ENCODE data around the gene TFPI. TPM values are rescaled to one million over a fixed set of nuclear protein-coding genes. Genes with fewer than 3 reads are reported as not detected.

The TFPI gene
- total and polyA plus RNA-seq, 2 donors (not counting 1 experiment from before 2014, with no cell fraction given): not detected

DNA sequence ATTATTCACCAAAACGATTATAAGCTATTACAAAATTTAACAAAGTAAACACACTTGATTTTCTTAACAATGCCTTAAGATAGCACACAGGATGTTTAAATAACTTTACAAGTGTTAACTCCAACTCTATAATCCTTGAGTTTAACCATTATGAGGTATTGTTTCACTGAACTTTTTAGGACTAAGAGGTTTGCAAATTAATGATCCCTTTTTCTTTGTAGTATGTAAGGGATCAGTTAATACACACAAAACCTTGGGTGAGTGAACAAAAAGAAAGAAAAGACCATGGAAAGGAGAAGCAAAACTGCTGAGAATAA, 21.5 kb upstream of the TFPI start:
- no CpG with 5 or more reads among the region's 1 CpG for WGBS (ENCODE audit: insufficient coverage)

DNA sequence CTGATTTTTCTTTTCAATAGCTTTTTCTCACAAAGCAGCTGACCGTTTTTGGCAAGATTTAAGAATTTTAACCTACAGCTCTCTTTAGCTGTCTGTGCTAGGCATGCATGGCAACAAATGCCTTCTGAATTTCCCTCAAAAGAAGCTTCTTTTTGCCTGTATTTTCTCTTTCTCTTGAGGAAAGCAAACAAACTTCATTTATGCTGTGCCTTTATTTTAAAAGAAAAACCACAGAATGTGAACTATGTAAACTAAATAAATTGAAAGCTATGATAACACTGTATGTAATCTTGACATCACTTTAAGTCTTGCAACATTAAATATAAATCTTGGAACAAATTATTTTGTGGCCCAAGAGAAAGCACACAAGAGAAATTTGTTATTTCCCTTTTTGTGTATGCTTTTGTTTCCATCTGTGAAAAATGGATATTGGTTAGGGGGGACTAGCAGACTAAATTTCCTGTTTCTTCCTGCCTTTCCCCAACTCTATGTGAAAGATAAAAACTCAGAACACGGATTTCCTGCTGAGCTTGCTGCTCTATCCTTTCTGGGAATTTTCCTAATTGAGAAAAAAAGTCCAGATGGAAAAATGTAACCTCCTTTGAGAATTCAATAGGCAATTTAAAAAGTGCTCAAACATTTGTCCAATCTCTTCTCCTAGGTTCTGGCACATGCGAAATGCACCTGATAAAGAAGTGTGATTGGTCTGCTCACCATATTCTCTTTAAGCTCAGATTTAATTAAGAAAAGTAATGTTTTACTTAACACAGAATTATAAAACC, 20.9 kb upstream of the TFPI start:
- H2AFZ ChIP-seq (ENCODE audit: insufficient read depth, low read depth, low read length, poor library complexity, severe bottlenecking): no peak overlapping the region

More for the DNA sequence above, 21.5 kb upstream of the TFPI start:
- peaks cover 6% of the 10 kb centered on the region for H3K9me3 Mint-ChIP-seq (ENCODE audit: insufficient read depth)
- ATAC-seq (ENCODE audit: low read depth) (no peak), DNase-seq (no peak)
- no peak for TF ChIP-seq EZH2 (IDR thresholded peaks at IDR 0.05; ENCODE audit: borderline replicate concordance, insufficient read depth, low read depth, low read length, poor library complexity, severe bottlenecking)
- TF ChIP-seq, protein P1, sequence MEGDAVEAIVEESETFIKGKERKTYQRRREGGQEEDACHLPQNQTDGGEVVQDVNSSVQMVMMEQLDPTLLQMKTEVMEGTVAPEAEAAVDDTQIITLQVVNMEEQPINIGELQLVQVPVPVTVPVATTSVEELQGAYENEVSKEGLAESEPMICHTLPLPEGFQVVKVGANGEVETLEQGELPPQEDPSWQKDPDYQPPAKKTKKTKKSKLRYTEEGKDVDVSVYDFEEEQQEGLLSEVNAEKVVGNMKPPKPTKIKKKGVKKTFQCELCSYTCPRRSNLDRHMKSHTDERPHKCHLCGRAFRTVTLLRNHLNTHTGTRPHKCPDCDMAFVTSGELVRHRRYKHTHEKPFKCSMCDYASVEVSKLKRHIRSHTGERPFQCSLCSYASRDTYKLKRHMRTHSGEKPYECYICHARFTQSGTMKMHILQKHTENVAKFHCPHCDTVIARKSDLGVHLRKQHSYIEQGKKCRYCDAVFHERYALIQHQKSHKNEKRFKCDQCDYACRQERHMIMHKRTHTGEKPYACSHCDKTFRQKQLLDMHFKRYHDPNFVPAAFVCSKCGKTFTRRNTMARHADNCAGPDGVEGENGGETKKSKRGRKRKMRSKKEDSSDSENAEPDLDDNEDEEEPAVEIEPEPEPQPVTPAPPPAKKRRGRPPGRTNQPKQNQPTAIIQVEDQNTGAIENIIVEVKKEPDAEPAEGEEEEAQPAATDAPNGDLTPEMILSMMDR (IDR thresholded peaks at IDR 0.05): no peak
- Histone ChIP-seq H4K20me1 (ENCODE audit: control insufficient read depth, insufficient read depth, low read length, poor library complexity, severe bottlenecking) (no peaks in the 10 kb centered on the region), H3K36me3 (replicated peaks in 1 of 2; ENCODE audit: control extremely low read depth in 1 of 2, control insufficient read depth in 1 of 2, extremely low read depth in 1 of 2, insufficient read depth in 2 of 2, low read length in 1 of 2) (no peaks in the 10 kb centered on the region), H3K4me1 (ENCODE audit: control insufficient read depth in 2 of 2, insufficient read depth in 2 of 2, low read length in 2 of 2) (no peaks in the 10 kb centered on the region), H3K27me3 (replicated peaks in 1 of 4; ENCODE audit: control extremely low read depth in 1 of 4, control insufficient read depth in 3 of 4, insufficient read depth in 4 of 4, low read length in 3 of 4) (no peaks in the 10 kb centered on the region), H2AFZ (ENCODE audit: insufficient read depth, low read depth, low read length, poor library complexity, severe bottlenecking) (no peak overlapping the region), H3K4me3 (ENCODE audit: control extremely low read depth in 1 of 5, extremely low read depth in 1 of 5, insufficient read depth in 1 of 5, low read depth in 2 of 5, low read length in 4 of 5) (no peak overlapping the region), H3K9ac (ENCODE audit: low read length) (no peak overlapping the region), H3K4me2 (replicated peaks; ENCODE audit: low read depth, low read length, poor library complexity, severe bottlenecking) (no peak overlapping the region), H3K9me3 (ENCODE audit: control extremely low read depth in 1 of 3, control insufficient read depth in 2 of 3, insufficient read depth in 1 of 3, low read length in 2 of 3) (peaks cover 0 to 2% (median 0%) of the 10 kb centered on the region in 3 donors), H3K79me2 (ENCODE audit: control insufficient read depth, insufficient read depth, low read length) (no peaks in the 10 kb centered on the region), H3K27ac (ENCODE audit: low read length in 2 of 2) (no peak overlapping the region)
- no peaks in the 10 kb centered on the region for H3K4me1 Mint-ChIP-seq
- ChIA-PET POLR2A (no interaction called here), CTCF (no interaction called here)
- H3K27ac Mint-ChIP-seq: no peak overlapping the region
- intact Hi-C loops (cut with micrococcal nuclease): no loop called here
- no peak overlapping the region for H3K4me3 Mint-ChIP-seq
- H3K27me3 Mint-ChIP-seq: no peaks in the 10 kb centered on the region

More for the DNA sequence above, 20.9 kb upstream of the TFPI start:
- Mint-ChIP-seq H3K27me3 (no peaks in the 10 kb centered on the region), H3K4me3 (no peak overlapping the region), H3K27ac (no peak overlapping the region), H3K9me3 (ENCODE audit: insufficient read depth) (peaks cover 6% of the 10 kb centered on the region), H3K4me1 (no peaks in the 10 kb centered on the region)
- H3K4me3 ChIP-seq (ENCODE audit: control extremely low read depth in 1 of 5, extremely low read depth in 1 of 5, insufficient read depth in 1 of 5, low read depth in 2 of 5, low read length in 4 of 5): no peak overlapping the region
- no peak overlapping the region for H3K4me2 ChIP-seq (replicated peaks; ENCODE audit: low read depth, low read length, poor library complexity, severe bottlenecking)
- H4K20me1 ChIP-seq (ENCODE audit: control insufficient read depth, insufficient read depth, low read length, poor library complexity, severe bottlenecking): no peaks in the 10 kb centered on the region
- H3K27me3 ChIP-seq (replicated peaks in 1 of 4; ENCODE audit: control extremely low read depth in 1 of 4, control insufficient read depth in 3 of 4, insufficient read depth in 4 of 4, low read length in 3 of 4): no peaks in the 10 kb centered on the region
- no peak for DNase-seq
- ChIA-PET CTCF (no interaction called here), POLR2A (no interaction called here)
- no peak overlapping the region for H3K9ac ChIP-seq (ENCODE audit: low read length)
- intact Hi-C loops (cut with micrococcal nuclease): no loop called here
- TF ChIP-seq, protein P1 (IDR thresholded peaks at IDR 0.05): no peak
- no peak for TF ChIP-seq EZH2 (IDR thresholded peaks at IDR 0.05; ENCODE audit: borderline replicate concordance, insufficient read depth, low read depth, low read length, poor library complexity, severe bottlenecking)
- no peaks in the 10 kb centered on the region for H3K79me2 ChIP-seq (ENCODE audit: control insufficient read depth, insufficient read depth, low read length)
- peaks cover 0 to 2% (median 0%) of the 10 kb centered on the region in 3 donors for H3K9me3 ChIP-seq (ENCODE audit: control extremely low read depth in 1 of 3, control insufficient read depth in 2 of 3, insufficient read depth in 1 of 3, low read length in 2 of 3)
- no CpG with 5 or more reads among the region's 3 CpGs for WGBS (ENCODE audit: insufficient coverage)
- H3K36me3 ChIP-seq (replicated peaks in 1 of 2; ENCODE audit: control extremely low read depth in 1 of 2, control insufficient read depth in 1 of 2, extremely low read depth in 1 of 2, insufficient read depth in 2 of 2, low read length in 1 of 2): no peaks in the 10 kb centered on the region
- H3K4me1 ChIP-seq (ENCODE audit: control insufficient read depth in 2 of 2, insufficient read depth in 2 of 2, low read length in 2 of 2): no peaks in the 10 kb centered on the region
- H3K27ac ChIP-seq (ENCODE audit: low read length in 2 of 2): no peak overlapping the region
- no peak for ATAC-seq (ENCODE audit: low read depth)
